HG02981 (cell line): Measurements from ENCODE around the gene GMFB.
A peak's percentile ranks its signal among the peaks of the same experiment; 100 is the strongest.
"Not testable (repeated sequence)": the region's sequence is repeated elsewhere in the genome, so short reads cannot be mapped to it uniquely, and the experiment has no call there.

Experiments
- ATAC-seq: cut with Tn5 transposase; IDR thresholded peaks from one replicate; pipeline ENCODE4 v1.9.1; 2021; ENCODE audit warnings: mild to moderate bottlenecking, moderate library complexity; ENCODE audit not compliant: unreplicated experiment

The GMFB gene

GRCh38 chr14:54462048-54462447, 26.7 kb downstream of the GMFB start:
- no peak for ATAC-seq

- ATAC-seq = no peak
Measured at GRCh38 chr14:54459106-54459505, 29.7 kb downstream of the GMFB start.

GRCh38 chr14:54458536-54458935, 30.2 kb downstream of the GMFB start:
- not testable (repeated sequence) for ATAC-seq

GRCh38 chr14:54457609-54457996, 31.2 kb downstream of the GMFB start:
- ATAC-seq = no peak

GRCh38 chr14:54456820-54457608, 31.8 kb downstream of the GMFB start:
- ATAC-seq = not testable (repeated sequence)

GRCh38 chr14:54455363-54455762, 33.4 kb downstream of the GMFB start:
- ATAC-seq = no peak

GRCh38 chr14:54453990-54454389, 34.8 kb downstream of the GMFB start:
- ATAC-seq = not testable (repeated sequence)

- no peak for ATAC-seq
Measured at GRCh38 chr14:54453252-54453651, 35.5 kb downstream of the GMFB start.

GRCh38 chr14:54451961-54452360, 36.8 kb downstream of the GMFB start:
- ATAC-seq = no peak

GRCh38 chr14:54451121-54451601, 37.6 kb downstream of the GMFB start:
- ATAC-seq = no peak

- no peak for ATAC-seq
Measured at GRCh38 chr14:54450535-54450934, 38.2 kb downstream of the GMFB start.

GRCh38 chr14:54447231-54447692, 41.5 kb downstream of the GMFB start:
- ATAC-seq = no peak

GRCh38 chr14:54446161-54446693, 42.6 kb downstream of the GMFB start:
- ATAC-seq = no peak

GRCh38 chr14:54444681-54445080, 44.1 kb downstream of the GMFB start:
- no peak for ATAC-seq

- ATAC-seq = no peak
Measured at GRCh38 chr14:54443981-54444380, 44.8 kb downstream of the GMFB start.

GRCh38 chr14:54442961-54443360, 45.8 kb downstream of the GMFB start:
- ATAC-seq = not testable (repeated sequence)

- ATAC-seq = peak; percentile 93
Measured at GRCh38 chr14:54440873-54441868, 47.6 kb downstream of the GMFB start, which contains the start of gene CNIH1. TSS of gene CNIH1 (minus strand) at chr14:54441374. CDS start at chr14:54441327, 47 bp downstream.

GRCh38 chr14:54440476-54440872, 48.3 kb downstream of the GMFB start:
- no peak for ATAC-seq

GRCh38 chr14:54440037-54440436, 48.7 kb downstream of the GMFB start:
- no peak for ATAC-seq

GRCh38 chr14:54438703-54439102, 50.1 kb downstream of the GMFB start:
- ATAC-seq = no peak

- ATAC-seq = not testable (repeated sequence)
Measured at GRCh38 chr14:54437954-54438353, 50.8 kb downstream of the GMFB start.
